Esophagus squamous epithelium (tissue), 5 donors: ENCODE results near the gene NFKB1. TPM values are rescaled to one million over a fixed set of nuclear protein-coding genes. Genes with fewer than 3 reads are reported as not detected.
"Not testable (repeated sequence)": the region's sequence is repeated elsewhere in the genome, so short reads cannot be mapped to it uniquely, and the experiment has no call there.

Experiments
- DNase-seq: peaks from one replicate; lab custom pipeline; 2025; lab: John Stamatoyannopoulos, UW
- H3K27ac ChIP-seq, 4 donors: fragments of 200-600 bp; sonication (generic); one replicate each; pipeline ENCODE4 v1.5.1; 2016 to 2019; ENCODE audit warnings: mild to moderate bottlenecking in 1 of 4
- H3K27me3 ChIP-seq, 4 donors: fragments of 200-600 bp; sonication (generic); 1 replicate in 3 of 4; 2 replicates in 1 of 4; pipeline versions ENCODE4 v1.5.1 to v1.6.0; 2017 to 2021; ENCODE audit warnings: antibody characterized with exemption in 1 of 4
- H3K36me3 ChIP-seq, 3 donors: fragments of 200-600 bp; sonication (generic); one replicate each; pipeline ENCODE4 v1.5.1; 2016 to 2019
- H3K4me1 ChIP-seq, 3 donors: fragments of 200-600 bp; sonication (generic); one replicate each; pipeline ENCODE4 v1.5.1; 2017 to 2019
- H3K4me3 ChIP-seq, 4 donors: fragments of 200-600 bp; sonication (generic); 1 replicate in 3 of 4; 2 replicates in 1 of 4; pipeline ENCODE4 v1.5.1; 2016 to 2019; ENCODE audit warnings: mild to moderate bottlenecking in 2 of 4, moderate library complexity in 1 of 4
- H3K9me3 ChIP-seq, 3 donors: fragments of 200-600 bp; sonication (generic); one replicate each; pipeline ENCODE4 v1.5.1; 2016 to 2019
- POLR2A ChIP-seq, 4 donors: fragments of 450-650 bp; IDR thresholded peaks; one replicate each; pipeline ENCODE4 v1.6.1; 2017; ENCODE audit warnings: antibody characterized with exemption in 4 of 4, mild to moderate bottlenecking in 4 of 4, moderate library complexity in 3 of 4
- WGBS, 2 donors: methylation state at CpG; one replicate each; pipeline ENCODE4 v1.1.5; 2018; 5-methylcytosine and 5-hydroxymethylcytosine counted together
- intact Hi-C: fragments of 100-400 bp; cut with DNase I; formaldehyde crosslinking; loops from one replicate; pipeline ENCODE4 v1.15.0; 2022
- total RNA-seq, 4 donors: library from RNA; depleted of rRNA; stranded (reverse); fragments of >200 nt; gene quantifications; one replicate each; pipeline ENCODE4 v1.1.0, GENCODE V29; 2016
- TF ChIP-seq, protein P1 (sequence below), 6 experiments: fragments of 450-650 bp in 4 of 6; fragments of 200-600 bp in 2 of 6; sonication (generic) in 2 of 6; IDR thresholded peaks; one replicate each; pipeline ENCODE4 v1.5.1; 2016 to 2019; ENCODE audit warnings: antibody characterized with exemption in 6 of 6, mild to moderate bottlenecking in 4 of 6, moderate library complexity in 4 of 6
- donor health status: DM: yes; HTN: yes; CAD: no.

The NFKB1 gene
- total RNA-seq, 4 donors from 2014 or later, result 33.5 to 47.5 (median 41.4) TPM

DNA sequence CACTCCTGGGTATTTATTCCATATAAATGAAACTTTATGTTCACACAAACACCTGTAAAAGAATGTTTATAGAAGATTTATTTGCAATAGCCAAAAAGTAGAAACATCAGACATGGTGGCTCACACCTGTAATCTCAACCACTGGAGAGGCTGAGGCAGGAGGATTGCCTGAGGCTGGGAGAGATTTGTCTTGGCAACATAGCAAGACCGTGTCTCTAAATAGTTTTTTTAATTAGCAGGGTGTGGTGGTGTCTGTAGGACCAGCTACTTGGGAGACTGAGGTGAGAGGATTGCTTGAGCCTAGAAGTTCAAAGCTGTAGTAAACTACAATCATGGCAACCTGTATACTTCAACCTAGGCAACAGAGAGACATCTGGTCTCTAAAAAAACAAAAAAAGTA, 27.7 kb upstream of the NFKB1 start:
- TF ChIP-seq POLR2A (IDR thresholded peaks at IDR 0.05), result no peak
- TF ChIP-seq, protein P1, sequence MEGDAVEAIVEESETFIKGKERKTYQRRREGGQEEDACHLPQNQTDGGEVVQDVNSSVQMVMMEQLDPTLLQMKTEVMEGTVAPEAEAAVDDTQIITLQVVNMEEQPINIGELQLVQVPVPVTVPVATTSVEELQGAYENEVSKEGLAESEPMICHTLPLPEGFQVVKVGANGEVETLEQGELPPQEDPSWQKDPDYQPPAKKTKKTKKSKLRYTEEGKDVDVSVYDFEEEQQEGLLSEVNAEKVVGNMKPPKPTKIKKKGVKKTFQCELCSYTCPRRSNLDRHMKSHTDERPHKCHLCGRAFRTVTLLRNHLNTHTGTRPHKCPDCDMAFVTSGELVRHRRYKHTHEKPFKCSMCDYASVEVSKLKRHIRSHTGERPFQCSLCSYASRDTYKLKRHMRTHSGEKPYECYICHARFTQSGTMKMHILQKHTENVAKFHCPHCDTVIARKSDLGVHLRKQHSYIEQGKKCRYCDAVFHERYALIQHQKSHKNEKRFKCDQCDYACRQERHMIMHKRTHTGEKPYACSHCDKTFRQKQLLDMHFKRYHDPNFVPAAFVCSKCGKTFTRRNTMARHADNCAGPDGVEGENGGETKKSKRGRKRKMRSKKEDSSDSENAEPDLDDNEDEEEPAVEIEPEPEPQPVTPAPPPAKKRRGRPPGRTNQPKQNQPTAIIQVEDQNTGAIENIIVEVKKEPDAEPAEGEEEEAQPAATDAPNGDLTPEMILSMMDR (IDR thresholded peaks at IDR 0.05), result no peak
- intact Hi-C loops, result no loop called here
- 25 to 50% methylated on average over 1 of the region's 1 CpG for WGBS, 2 donors

DNA sequence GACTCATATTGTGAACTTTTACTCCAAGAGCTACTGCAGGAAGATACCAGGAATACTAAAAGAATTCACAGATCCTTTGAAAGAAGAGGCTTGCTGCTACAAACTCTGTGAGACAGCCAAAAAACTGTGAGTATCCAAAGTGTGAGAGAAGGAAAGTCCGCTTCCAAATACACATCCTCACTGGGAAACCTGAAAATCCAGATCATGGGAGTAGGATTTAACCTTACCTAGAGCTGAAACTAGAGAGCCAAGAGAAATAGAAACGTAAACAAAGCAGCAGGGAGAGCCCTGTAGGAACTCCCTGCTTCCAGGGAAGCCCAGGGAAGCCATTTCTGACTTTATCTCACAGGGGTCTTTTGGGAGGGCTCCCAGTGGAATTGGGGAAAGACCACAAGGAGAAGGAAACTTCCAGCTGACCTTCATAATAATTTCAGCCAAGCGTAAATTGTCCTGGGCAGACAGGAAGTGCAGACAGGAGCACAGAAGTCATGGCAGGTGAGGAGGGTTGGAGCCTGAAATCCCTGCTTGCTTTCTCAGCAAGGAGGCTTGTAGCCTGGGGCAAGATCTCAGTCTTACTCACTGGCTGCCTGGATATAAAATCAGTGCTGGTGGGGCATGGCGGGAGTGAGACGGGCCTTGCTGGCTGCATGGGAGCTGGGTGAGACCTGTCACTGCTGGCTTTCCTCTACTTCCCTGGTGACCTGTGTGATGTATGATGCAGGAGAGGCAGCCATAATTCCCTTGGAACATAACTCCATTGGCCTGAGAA, 26.2 kb upstream of the NFKB1 start:
- Histone ChIP-seq H3K9me3 (no peaks in the 10 kb centered on the region), H3K4me3 (no peak overlapping the region), H3K27me3 (no peaks in the 10 kb centered on the region), H3K36me3 (no peaks in the 10 kb centered on the region), H3K4me1 (no peaks in the 10 kb centered on the region), H3K27ac (no peak overlapping the region)
- 71 to 82% methylated on average over 5 of the region's 5 CpGs for WGBS, 2 donors
- no peak for DNase-seq
- TF ChIP-seq, protein P1 (IDR thresholded peaks at IDR 0.05), result no peak
- TF ChIP-seq POLR2A (IDR thresholded peaks at IDR 0.05), result no peak
- intact Hi-C loops, result no loop called here

More for the DNA sequence above, 27.7 kb upstream of the NFKB1 start:
- Histone ChIP-seq H3K27ac (no peak overlapping the region), H3K27me3 (no peaks in the 10 kb centered on the region), H3K4me3 (no peak overlapping the region), H3K36me3 (no peaks in the 10 kb centered on the region), H3K9me3 (no peaks in the 10 kb centered on the region), H3K4me1 (no peaks in the 10 kb centered on the region)
- DNase-seq, result no peak

DNA sequence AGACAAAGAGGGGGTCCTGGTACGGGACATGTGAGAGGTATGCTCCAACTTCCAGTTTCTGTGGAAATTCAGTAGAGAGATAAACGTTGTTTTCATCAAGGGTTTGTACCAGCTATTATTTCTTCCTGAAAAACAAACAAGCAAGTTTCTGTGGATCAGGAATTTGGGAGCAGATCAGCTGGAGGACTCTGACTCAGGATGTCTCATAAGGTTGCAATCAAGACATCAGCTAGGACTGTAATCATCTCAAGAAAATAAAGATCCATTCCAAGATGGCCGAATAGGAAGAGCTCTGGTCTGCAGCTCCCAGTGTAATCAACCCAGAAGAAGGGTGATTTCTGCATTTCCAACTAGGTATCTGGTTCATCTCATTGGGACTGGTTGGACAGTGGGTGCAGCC, 23.5 kb upstream of the NFKB1 start:
- Histone ChIP-seq H3K4me1 (no peaks in the 10 kb centered on the region), H3K27me3 (no peaks in the 10 kb centered on the region), H3K27ac (no peak overlapping the region), H3K36me3 (no peaks in the 10 kb centered on the region), H3K4me3 (no peak overlapping the region), H3K9me3 (no peaks in the 10 kb centered on the region)
- TF ChIP-seq POLR2A (IDR thresholded peaks at IDR 0.05), result no peak
- WGBS, 2 donors, result 79 to 82% methylated on average over 3 of the region's 3 CpGs
- no peak for DNase-seq
- intact Hi-C loops, result no loop called here

DNA sequence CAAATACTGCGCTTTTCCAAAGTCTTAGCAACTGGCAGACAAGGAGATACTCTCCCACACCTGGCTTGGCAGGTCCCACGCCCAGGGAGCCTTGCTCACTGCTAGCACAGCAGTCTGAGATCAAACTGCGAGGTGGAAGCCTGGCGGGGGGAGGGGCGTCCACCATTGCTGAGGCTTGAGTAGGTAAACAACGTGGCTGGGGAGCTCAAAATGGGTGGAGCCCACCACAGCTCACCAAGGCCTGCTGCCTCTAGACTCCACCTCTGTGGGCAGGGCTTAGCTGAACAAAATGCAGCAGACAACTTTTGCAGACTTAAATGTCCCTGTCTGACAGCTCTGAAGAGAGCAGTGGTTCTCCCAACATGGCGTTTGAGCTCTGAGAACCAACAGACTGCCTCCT, 23.0 kb upstream of the NFKB1 start:
- 53 to 63% methylated on average over 5 of the region's 7 CpGs for WGBS, 2 donors
- TF ChIP-seq POLR2A (IDR thresholded peaks at IDR 0.05), result no peak
- TF ChIP-seq, protein P1 (IDR thresholded peaks at IDR 0.05), result no peak
- Histone ChIP-seq H3K4me1 (no peaks in the 10 kb centered on the region), H3K9me3 (no peaks in the 10 kb centered on the region), H3K36me3 (no peaks in the 10 kb centered on the region), H3K27ac (no peak overlapping the region), H3K27me3 (no peaks in the 10 kb centered on the region), H3K4me3 (no peak overlapping the region)
- no peak for DNase-seq
- intact Hi-C loops, result no loop called here

DNA sequence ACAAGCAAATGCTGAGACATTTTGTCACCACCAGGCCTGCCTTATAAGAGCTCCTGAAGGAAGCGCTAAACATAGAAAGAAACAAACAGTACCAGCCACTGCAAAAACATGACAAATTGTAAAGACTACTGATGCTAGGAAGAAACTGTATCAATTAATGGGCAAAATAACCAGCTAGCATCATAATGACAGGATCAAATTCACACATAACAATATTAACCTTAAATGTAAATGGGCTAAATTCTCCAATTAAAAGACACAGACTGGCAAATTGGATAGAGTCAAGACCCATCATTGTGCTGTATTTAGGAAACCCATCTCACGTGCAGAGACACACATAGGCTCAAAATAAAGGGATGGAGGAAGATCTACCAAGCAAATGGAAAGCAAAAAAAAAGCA, 21.3 kb upstream of the NFKB1 start:
- H3K27me3 ChIP-seq, H3K4me1 ChIP-seq, intact Hi-C loops, DNase-seq, H3K4me3 ChIP-seq, H3K27ac ChIP-seq, H3K9me3 ChIP-seq, H3K36me3 ChIP-seq: not testable (repeated sequence)
- WGBS, 2 donors, result 85 to 87% methylated on average over 2 of the region's 2 CpGs

DNA sequence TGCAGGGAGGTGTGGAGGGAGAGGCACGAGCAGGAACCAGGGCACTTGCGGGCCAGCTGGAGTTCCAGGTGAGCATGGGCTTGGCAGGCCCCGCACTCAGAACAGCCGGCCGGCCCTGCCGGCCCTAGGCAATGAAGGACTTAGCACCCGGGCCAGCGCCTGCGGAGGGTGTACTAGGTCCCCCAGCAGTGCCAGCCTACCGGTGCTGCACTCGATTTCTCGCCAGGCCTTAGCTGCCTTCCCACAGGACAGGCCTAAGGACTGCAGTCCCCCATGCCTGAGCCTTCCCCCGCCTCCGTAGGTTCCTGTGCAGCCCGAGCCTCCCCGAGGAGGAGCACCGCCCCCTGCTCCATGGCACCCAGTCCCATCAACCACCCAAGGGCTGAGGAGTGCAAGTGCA, 18.0 kb upstream of the NFKB1 start:
- 91 to 96% methylated on average over 6 to 8 of the region's 17 CpGs for WGBS, 2 donors
- TF ChIP-seq, protein P1 (IDR thresholded peaks at IDR 0.05), result no peak
- TF ChIP-seq POLR2A (IDR thresholded peaks at IDR 0.05), result no peak
- no peak overlapping the region for H3K27ac ChIP-seq
- intact Hi-C loops, result no loop called here
- no peak for DNase-seq
- no peaks in the 10 kb centered on the region for H3K4me1 ChIP-seq
- H3K4me3 ChIP-seq, result no peak overlapping the region
- no peaks in the 10 kb centered on the region for H3K27me3 ChIP-seq
- no peaks in the 10 kb centered on the region for H3K36me3 ChIP-seq
- no peaks in the 10 kb centered on the region for H3K9me3 ChIP-seq

DNA sequence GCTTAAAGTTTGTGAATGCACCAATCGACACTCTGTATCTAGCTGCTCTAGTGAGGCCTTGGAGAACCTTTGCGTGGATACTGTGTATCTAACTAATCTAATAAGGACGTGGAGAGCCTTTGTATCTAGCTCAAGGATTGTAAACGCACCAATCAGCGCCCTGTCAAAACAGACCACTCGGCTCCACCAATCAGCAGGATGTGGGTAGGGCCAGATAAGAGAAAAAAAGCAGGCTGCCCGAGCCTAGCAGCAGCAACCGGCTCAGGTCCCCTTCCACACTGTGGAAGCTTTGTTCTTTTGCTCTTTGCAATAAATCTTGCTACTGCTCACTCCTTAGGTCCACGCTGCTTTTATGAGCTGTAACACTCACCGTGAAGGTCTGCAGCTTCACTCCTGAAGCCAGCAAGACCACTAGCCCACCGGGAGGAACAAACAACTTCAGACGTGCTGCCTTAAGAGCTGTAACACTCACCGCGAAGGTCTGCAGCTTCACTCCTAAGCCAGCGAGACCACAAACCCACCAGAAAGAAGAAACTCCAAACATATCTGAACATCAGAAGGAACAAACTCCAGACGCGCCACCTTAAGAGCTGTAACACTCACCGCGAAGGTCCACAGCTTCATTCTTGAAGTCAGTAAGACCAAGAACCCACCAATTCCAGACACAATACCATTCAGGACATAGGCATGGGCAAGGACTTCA, 17.0 kb upstream of the NFKB1 start:
- H3K27ac ChIP-seq, H3K4me3 ChIP-seq, intact Hi-C loops, H3K36me3 ChIP-seq, H3K9me3 ChIP-seq, H3K27me3 ChIP-seq, H3K4me1 ChIP-seq, DNase-seq: not testable (repeated sequence)
- WGBS, 2 donors, result 91 to 95% methylated on average over 13 to 18 of the region's 19 CpGs
